HEK293T (cell line): ENCODE data around the gene RRP9.

Experiments used
- ARNT ChIP-seq: fragments of 450-650 bp; IDR thresholded peaks from 2 replicates; pipeline ENCODE4 v1.6.1; 2017; ENCODE audit warnings: mild to moderate bottlenecking
- ELF4 ChIP-seq: fragments of 450-650 bp; IDR thresholded peaks from 2 replicates; pipeline ENCODE4 v1.6.1; 2017; ENCODE audit warnings: antibody characterized with exemption
- TARDBP ChIP-seq: fragments of 450-650 bp; IDR thresholded peaks from 2 replicates; pipeline ENCODE4 v1.6.1; 2016

- no peak for TF ChIP-seq ELF4
- no peak for TF ChIP-seq ARNT
- TF ChIP-seq TARDBP: no peak
These were observed 5.6 kb downstream of the RRP9 start for GRCh38 chr3:51935886-51936755.
